Measurements from ENCODE around the gene HSPB1. TPM values are rescaled to one million over a fixed set of nuclear protein-coding genes. Genes with fewer than 3 reads are reported as not detected.

HSPB1 gene
- total and polyA plus RNA-seq, 3 donors from 2014 or later, result 190 to 245 (median 216) TPM

DNA sequence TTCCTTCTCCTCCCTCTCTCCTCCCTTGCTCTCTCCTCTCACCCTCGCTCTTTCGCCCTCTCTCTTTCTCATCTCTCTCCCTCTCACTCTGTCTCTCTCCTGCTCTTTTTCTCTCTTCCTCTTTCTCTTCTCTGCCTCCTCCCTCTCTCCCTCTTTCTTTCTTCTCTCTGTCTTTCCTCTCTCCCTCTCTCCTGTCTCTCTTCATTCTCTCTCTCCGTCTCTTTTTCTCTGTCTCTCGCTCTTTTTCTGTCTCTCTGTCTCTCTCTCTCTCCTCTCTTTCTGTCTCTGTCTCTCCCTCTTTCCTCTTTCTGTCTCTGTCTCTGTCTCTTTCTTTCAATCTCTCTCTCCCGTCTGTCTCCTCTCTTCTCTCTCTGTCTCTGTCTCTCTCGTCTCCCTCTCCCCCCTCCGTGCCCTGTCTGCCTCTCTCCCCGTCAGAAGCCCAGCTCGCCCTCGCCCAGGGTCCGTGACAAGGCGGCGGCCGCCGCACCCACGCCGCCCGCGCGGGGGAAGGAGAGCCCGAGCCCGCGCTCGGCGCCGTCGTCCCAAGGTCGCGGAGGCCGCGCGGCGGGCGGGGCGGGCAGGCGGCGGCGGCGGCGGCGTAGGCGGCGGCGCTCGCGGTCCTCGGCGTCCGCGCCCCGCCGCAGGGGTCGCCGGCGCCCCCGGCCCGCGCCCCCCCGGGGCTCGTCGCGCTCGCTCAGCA lies 21.3 kb upstream of the HSPB1 start:
- Histone ChIP-seq H3K27ac (no peak overlapping the region), H3K9me3 (no peaks in the 10 kb centered on the region), H3K36me3 (ENCODE audit: low read depth, missing control alignments) (no peaks in the 10 kb centered on the region), H3K27me3 (no peaks in the 10 kb centered on the region), H3K4me3 (no peak overlapping the region), H3K4me1 (peaks cover 12% of the 10 kb centered on the region)
- no peak for TF ChIP-seq POLR2A (IDR thresholded peaks at IDR 0.05)
- TF ChIP-seq, protein P1, sequence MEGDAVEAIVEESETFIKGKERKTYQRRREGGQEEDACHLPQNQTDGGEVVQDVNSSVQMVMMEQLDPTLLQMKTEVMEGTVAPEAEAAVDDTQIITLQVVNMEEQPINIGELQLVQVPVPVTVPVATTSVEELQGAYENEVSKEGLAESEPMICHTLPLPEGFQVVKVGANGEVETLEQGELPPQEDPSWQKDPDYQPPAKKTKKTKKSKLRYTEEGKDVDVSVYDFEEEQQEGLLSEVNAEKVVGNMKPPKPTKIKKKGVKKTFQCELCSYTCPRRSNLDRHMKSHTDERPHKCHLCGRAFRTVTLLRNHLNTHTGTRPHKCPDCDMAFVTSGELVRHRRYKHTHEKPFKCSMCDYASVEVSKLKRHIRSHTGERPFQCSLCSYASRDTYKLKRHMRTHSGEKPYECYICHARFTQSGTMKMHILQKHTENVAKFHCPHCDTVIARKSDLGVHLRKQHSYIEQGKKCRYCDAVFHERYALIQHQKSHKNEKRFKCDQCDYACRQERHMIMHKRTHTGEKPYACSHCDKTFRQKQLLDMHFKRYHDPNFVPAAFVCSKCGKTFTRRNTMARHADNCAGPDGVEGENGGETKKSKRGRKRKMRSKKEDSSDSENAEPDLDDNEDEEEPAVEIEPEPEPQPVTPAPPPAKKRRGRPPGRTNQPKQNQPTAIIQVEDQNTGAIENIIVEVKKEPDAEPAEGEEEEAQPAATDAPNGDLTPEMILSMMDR (IDR thresholded peaks at IDR 0.05), result no peak
- DNase-seq, result no peak
- WGBS, 2 donors, result 3 to 5% methylated on average over 26 to 38 of the region's 63 CpGs
- intact Hi-C loops (cut with DNase I; ENCODE audit: low total_unique reads), result no loop called here

DNA sequence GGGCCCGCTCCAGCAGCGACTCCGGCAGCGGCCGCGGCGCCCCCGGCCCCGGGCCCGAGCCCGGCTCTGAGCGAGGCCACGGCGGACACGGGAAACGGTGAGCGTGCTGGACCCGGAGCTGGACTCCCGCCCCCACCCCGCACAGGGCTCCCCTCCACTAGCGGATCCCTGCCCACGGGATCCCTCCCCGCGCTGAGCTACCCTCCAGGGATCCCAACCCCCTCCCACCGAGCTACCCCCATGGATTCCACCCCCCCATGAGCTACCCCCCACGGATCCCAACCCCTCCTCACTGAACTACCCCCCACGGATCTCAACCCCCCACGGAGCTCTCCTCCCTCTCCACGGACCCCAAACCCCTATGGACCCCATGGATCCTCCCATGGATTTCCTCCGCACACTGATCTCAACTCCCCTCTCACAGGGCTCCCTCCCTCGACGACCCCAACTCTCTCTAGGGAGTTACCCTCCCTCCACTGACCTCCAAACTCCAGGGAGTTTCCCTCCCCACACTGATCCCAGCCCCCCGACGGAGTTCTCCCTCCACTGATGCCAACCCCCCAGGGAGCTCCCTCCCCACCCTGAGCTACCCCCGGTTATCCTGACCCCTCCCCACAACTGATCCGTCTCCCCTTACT lies 20.6 kb upstream of the HSPB1 start:
- Histone ChIP-seq H3K4me3 (peak overlapping the region in 1 of 2 donors; percentile 38), H3K27me3 (no peaks in the 10 kb centered on the region), H3K9me3 (no peaks in the 10 kb centered on the region), H3K4me1 (peaks cover 12% of the 10 kb centered on the region), H3K27ac (no peak overlapping the region), H3K36me3 (ENCODE audit: low read depth, missing control alignments) (no peaks in the 10 kb centered on the region)
- 4% methylated on average over 14 to 21 of the region's 36 CpGs for WGBS, 2 donors
- no peak for DNase-seq
- intact Hi-C loops (cut with DNase I; ENCODE audit: low total_unique reads), result no loop called here
- TF ChIP-seq, protein P1 (IDR thresholded peaks at IDR 0.05), result no peak
- no peak for TF ChIP-seq POLR2A (IDR thresholded peaks at IDR 0.05)

DNA sequence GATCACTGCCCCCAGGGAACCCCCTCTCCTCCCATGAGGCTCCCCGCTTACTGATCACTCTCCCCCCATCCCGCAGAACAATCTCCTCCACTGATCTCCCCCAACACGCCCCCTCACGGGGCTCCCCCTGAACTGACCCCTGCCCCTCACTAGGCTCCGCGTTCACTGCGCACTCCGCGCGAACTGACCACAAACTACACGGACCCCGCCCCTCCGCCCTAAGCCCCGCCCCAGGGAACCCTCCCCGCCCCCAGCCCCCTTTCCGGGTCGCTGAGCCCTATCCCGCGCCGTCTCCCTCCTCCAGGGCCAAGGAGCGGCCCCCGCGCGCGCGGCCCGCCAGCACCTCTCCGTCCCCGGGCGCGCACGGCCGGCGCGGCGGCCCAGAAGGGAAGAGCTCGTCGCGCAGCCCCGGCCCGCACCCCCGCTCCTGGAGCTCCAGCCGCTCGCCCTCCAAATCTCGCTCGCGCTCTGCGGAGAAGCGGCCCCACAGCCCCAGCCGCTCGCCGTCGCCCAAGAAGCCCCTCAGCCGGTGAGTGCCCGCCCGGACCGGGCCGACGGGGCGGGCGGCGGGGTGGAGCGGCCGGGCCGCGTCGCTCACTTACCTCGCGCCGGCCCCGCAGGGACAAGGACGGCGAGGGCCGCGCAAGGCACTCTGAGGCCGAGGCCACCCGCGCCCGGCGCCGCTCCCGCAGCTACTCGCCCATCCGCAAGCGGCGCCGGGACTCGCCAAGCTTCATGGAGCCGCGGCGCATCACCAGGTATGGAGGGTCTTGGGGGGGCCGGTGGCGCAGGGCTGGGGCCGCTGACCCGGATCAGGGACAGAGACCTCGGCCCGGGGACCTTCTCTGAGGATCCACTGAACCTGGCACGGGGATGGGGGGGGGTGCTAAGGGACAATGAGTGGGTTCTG lies 19.9 kb upstream of the HSPB1 start:
- no peak overlapping the region for H3K27ac ChIP-seq
- DNase-seq, result peak; percentile 43
- H3K9me3 ChIP-seq, result no peaks in the 10 kb centered on the region
- peak overlapping the region; percentile 38 to 57 for H3K4me3 ChIP-seq
- no peaks in the 10 kb centered on the region for H3K36me3 ChIP-seq (ENCODE audit: low read depth, missing control alignments)
- WGBS, 2 donors, result 7 to 8% methylated on average over 7 to 50 of the region's 98 CpGs
- intact Hi-C loops (cut with DNase I; ENCODE audit: low total_unique reads), result no loop called here
- peaks cover 12% of the 10 kb centered on the region for H3K4me1 ChIP-seq
- H3K27me3 ChIP-seq, result no peaks in the 10 kb centered on the region
- no peak for TF ChIP-seq POLR2A (IDR thresholded peaks at IDR 0.05)
- TF ChIP-seq, protein P1 (IDR thresholded peaks at IDR 0.05), result no peak

DNA sequence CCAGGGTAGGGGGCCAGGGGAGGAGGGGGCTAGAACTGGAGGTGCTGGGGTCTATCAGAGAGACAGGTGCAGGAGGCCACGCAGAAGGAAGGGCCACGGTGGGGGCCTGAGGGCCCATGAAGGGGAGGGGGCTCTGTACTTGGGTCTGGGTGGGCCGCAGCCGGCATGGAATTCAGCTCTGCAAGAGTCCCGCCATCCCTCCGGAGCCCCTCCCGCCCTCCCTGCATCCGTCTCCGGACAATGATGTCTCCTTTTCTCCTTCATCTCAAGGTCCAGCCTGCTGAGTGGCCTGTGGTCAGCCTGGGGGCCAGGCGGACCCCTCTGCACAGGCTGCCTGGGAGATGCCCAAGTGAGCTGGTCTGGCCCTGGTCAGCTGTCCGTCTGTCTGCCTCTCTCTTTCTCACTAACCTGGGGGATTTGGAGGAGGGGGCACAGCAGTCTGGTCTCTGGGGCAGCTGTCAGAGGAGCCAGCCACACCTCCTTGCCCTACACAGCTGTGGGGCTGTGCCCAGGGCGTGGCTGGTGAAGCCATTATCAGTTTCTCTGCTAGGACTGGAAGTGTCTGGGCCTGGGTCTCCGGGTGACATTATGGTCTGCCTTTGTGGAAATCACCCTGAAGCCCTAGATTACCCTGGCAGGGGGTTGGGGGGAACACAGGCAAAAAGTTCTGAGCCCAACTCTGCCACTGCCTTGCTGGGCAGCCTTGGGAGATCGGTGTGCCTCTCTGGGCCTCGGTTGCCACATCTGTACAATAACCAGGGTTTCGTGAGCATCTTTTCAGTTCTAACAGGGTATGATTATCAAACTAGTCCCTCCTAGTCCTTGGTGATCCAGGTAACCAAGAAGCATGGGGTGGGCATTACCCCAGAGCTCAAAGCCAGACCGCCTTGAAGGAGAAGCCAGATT lies 19.0 kb upstream of the HSPB1 start:
- Histone ChIP-seq H3K36me3 (ENCODE audit: low read depth, missing control alignments) (no peaks in the 10 kb centered on the region), H3K27me3 (no peaks in the 10 kb centered on the region), H3K27ac (no peak overlapping the region), H3K4me3 (peak overlapping the region; percentile 38 to 57), H3K4me1 (peaks cover 12% of the 10 kb centered on the region), H3K9me3 (no peaks in the 10 kb centered on the region)
- 66 to 74% methylated on average over 11 to 17 of the region's 17 CpGs for WGBS, 2 donors
- TF ChIP-seq, protein P1 (IDR thresholded peaks at IDR 0.05), result no peak
- TF ChIP-seq POLR2A (IDR thresholded peaks at IDR 0.05), result no peak
- intact Hi-C loops (cut with DNase I; ENCODE audit: low total_unique reads), result no loop called here
- no peak for DNase-seq
